HUES64 (cell line): Measurements from ENCODE around the gene SIGLEC7.

Experiments
- H3K27ac ChIP-seq: 2 replicates; pipeline ENCODE4 v1.7.0; 2013; ENCODE audit warnings: low read depth, low read length, inconsistent platforms
- H3K27me3 ChIP-seq: 2 replicates; pipeline ENCODE4 v1.6.1; 2013; ENCODE audit warnings: mild to moderate bottlenecking, low read length; ENCODE audit not compliant: insufficient read depth
- H3K36me3 ChIP-seq: 2 replicates; pipeline ENCODE4 v1.6.1; 2013; ENCODE audit warnings: mild to moderate bottlenecking, low read length; ENCODE audit not compliant: insufficient read depth
- H3K4me1 ChIP-seq: 2 replicates; pipeline ENCODE4 v1.6.1; 2013; ENCODE audit warnings: mild to moderate bottlenecking, low read length, moderate library complexity; ENCODE audit not compliant: insufficient read depth
- H3K4me3 ChIP-seq: 2 replicates; pipeline ENCODE4 v1.5.1; 2013; ENCODE audit warnings: mild to moderate bottlenecking, low read length, moderate library complexity
- H3K9ac ChIP-seq: 2 replicates; pipeline ENCODE4 v1.6.1; 2013; ENCODE audit warnings: mild to moderate bottlenecking, low read depth, low read length
- H3K9me3 ChIP-seq: 2 replicates; pipeline ENCODE4 v1.6.1; 2013; ENCODE audit warnings: low read depth, low read length; ENCODE audit not compliant: insufficient read depth
- WGBS: fragments of 150-250, 120-280 bp; methylation state at CpG from one replicate; pipeline ENCODE4 v1.1.7; 2013; ENCODE audit warnings: missing lambda C conversion rate; 5-methylcytosine and 5-hydroxymethylcytosine counted together

SIGLEC7 gene

DNA sequence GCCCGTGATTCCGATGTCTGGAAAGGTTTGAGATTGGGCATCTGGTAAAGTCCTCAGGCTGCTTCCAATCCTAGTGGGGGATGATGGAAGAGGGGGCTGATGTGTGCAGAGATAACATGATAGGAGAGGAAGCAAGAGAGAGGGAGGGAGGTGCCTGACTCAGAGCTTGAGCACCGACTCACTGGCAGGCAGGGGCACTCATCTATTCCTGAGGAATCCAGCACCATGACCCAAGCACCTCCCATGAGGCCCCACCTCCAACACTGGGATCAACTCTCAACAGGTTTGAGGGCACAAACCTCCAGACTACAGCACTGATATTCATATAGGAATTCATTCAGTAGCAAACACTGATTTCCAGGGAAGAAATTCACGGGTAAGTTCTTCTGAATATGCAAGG, 23.0 kb upstream of the SIGLEC7 start:
- H3K4me1 ChIP-seq: 0 out of 2 replicates have a peak, but pooled peaks cover 3% of the 10 kb centered on the region
- no peaks in the 10 kb centered on the region for H3K9me3 ChIP-seq
- H3K9ac ChIP-seq: no peak overlapping the region
- H3K27me3 ChIP-seq: no peaks in the 10 kb centered on the region; the same call in none of the 2 replicates
- H3K36me3 ChIP-seq: no peaks in the 10 kb centered on the region
- H3K27ac ChIP-seq: no peak overlapping the region
- 81% methylated on average over 4 of the region's 4 CpGs for WGBS
- no peak overlapping the region for H3K4me3 ChIP-seq

DNA sequence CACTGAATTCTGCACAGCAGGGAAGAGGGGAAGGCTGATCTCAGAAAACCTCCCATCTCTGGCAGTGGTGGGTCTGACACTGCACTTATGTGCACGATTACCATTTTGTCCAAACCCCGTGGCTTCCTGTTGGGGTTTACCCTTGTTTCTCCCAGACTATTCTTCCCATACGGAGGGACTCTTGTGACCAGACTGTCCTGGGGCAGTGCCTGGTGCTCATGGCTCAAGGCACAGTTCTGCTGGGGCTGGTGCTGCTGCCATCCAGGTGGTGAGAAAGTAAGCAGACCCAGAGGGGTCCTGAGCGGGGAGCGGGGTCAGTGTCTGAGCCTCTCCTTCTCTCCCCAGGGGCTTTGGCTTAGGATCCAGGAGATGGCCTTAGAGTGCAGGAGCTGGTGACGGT, 22.5 kb upstream of the SIGLEC7 start:
- Histone ChIP-seq H3K27ac (no peak overlapping the region), H3K9ac (no peak overlapping the region), H3K9me3 (no peaks in the 10 kb centered on the region), H3K4me3 (no peak overlapping the region), H3K27me3 (no peaks in the 10 kb centered on the region; the same call in 1 of the 2 replicates), H3K36me3 (no peaks in the 10 kb centered on the region), H3K4me1 (0 out of 2 replicates have a peak, but pooled peaks cover 3% of the 10 kb centered on the region)
- WGBS: 94% methylated on average over 6 of the region's 6 CpGs

DNA sequence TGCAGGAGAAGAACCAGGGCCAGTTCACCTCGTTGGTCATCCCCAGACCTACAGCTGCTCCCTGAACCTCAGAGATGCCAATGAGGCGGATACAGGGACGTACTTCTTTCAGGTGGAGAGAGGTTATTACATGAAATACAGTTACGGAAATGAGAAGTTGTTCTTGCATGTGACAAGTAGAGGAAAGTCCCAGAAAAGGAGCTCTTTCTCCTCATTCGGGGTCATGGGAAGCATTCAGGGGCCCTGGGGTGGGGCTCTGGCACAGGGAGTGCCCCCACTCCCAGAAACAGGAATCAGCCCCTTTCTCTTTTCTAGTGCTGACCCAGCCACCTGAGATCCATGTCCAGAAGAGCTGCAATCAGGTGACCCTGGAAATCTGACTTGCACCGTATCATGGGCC, 21.9 kb upstream of the SIGLEC7 start:
- 95% methylated on average over 6 of the region's 6 CpGs for WGBS
- H3K4me1 ChIP-seq: 0 out of 2 replicates have a peak, but pooled peaks cover 3% of the 10 kb centered on the region
- no peaks in the 10 kb centered on the region for H3K9me3 ChIP-seq
- H3K9ac ChIP-seq: no peak overlapping the region
- no peaks in the 10 kb centered on the region; the same call in 1 of the 2 replicates for H3K27me3 ChIP-seq
- H3K36me3 ChIP-seq: no peaks in the 10 kb centered on the region
- H3K27ac ChIP-seq: no peak overlapping the region
- H3K4me3 ChIP-seq: no peak overlapping the region

GRCh38 chr19:51121257-51121656, 20.8 kb upstream of the SIGLEC7 start:
- 94% methylated on average over 8 of the region's 8 CpGs for WGBS
- H3K27ac ChIP-seq: no peak overlapping the region

GRCh38 chr19:51122112-51122981, 19.8 kb upstream of the SIGLEC7 start:
- 87% methylated on average over 22 of the region's 22 CpGs for WGBS
- Histone ChIP-seq H3K27ac (no peak overlapping the region), H3K27me3 (no peaks in the 10 kb centered on the region), H3K4me1 (0 out of 2 replicates have a peak, but pooled peaks cover 3% of the 10 kb centered on the region), H3K9ac (no peak overlapping the region), H3K4me3 (no peak overlapping the region), H3K9me3 (no peaks in the 10 kb centered on the region), H3K36me3 (no peaks in the 10 kb centered on the region)

More at GRCh38 chr19:51121257-51121656, 20.8 kb upstream of the SIGLEC7 start:
- H3K4me1 ChIP-seq: 0 out of 2 replicates have a peak, but pooled peaks cover 3% of the 10 kb centered on the region
- H3K27me3 ChIP-seq: no peaks in the 10 kb centered on the region
- no peaks in the 10 kb centered on the region for H3K9me3 ChIP-seq
- H3K9ac ChIP-seq: no peak overlapping the region
- H3K36me3 ChIP-seq: no peaks in the 10 kb centered on the region
- H3K4me3 ChIP-seq: no peak overlapping the region

- H3K9ac ChIP-seq: no peak overlapping the region
- 90% methylated on average over 5 of the region's 6 CpGs for WGBS
- H3K4me1 ChIP-seq: 0 out of 2 replicates have a peak, but pooled peaks cover 3% of the 10 kb centered on the region
- no peak overlapping the region for H3K4me3 ChIP-seq
- H3K9me3 ChIP-seq: no peaks in the 10 kb centered on the region
- H3K27ac ChIP-seq: no peak overlapping the region
- no peaks in the 10 kb centered on the region for H3K36me3 ChIP-seq
- no peaks in the 10 kb centered on the region for H3K27me3 ChIP-seq
Observed at GRCh38 chr19:51123381-51123800, 18.7 kb upstream of the SIGLEC7 start.

GRCh38 chr19:51123802-51124201, 18.3 kb upstream of the SIGLEC7 start:
- WGBS: 89% methylated on average over 9 of the region's 9 CpGs
- Histone ChIP-seq H3K9ac (no peak overlapping the region), H3K4me1 (0 out of 2 replicates have a peak, but pooled peaks cover 3% of the 10 kb centered on the region), H3K36me3 (no peaks in the 10 kb centered on the region), H3K27me3 (no peaks in the 10 kb centered on the region), H3K27ac (no peak overlapping the region), H3K9me3 (no peaks in the 10 kb centered on the region), H3K4me3 (no peak overlapping the region)

DNA sequence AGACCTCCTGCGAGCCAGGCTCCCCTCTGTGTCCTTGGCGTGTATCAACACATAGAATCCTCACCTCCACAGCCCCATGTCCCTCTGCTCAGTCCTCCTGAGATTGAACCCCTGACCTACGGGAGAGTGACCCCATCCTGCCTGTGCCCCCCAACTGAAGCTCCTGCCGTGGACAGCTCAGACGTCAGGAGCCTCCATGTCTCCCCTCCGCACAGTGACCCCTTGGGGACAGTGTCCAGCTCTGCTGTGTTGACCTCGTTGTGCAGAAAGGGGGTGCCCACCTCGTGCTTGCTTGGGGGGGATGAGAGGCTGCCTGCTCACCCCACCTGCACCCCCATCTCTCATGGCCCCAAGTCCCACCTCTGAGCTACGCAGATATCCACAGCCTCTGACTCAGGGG, 17.9 kb upstream of the SIGLEC7 start:
- 95% methylated on average over 9 of the region's 9 CpGs for WGBS
- H3K36me3 ChIP-seq: no peaks in the 10 kb centered on the region
- no peak overlapping the region for H3K27ac ChIP-seq
- H3K9ac ChIP-seq: no peak overlapping the region
- H3K4me3 ChIP-seq: no peak overlapping the region
- 0 out of 2 replicates have a peak, but pooled peaks cover 2% of the 10 kb centered on the region for H3K4me1 ChIP-seq
- no peaks in the 10 kb centered on the region for H3K27me3 ChIP-seq
- no peaks in the 10 kb centered on the region for H3K9me3 ChIP-seq

DNA sequence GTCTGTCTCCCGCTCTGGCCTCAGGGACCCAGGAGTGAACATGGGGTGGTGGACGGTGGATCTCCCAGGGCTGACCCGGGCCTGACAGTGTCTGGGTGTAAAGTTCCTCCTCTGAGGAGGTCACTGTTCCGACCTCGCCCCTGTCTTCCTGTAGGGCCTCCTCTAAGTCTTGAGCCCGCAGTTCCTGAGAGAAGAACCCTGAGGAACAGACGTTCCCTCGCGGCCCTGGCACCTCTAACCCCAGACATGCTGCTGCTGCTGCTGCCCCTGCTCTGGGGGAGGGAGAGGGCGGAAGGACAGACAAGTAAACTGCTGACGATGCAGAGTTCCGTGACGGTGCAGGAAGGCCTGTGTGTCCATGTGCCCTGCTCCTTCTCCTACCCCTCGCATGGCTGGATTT, 17.4 kb upstream of the SIGLEC7 start, which contains the start of gene SIGLEC9:
Gene SIGLEC9 (plus strand): TSS at position 178 of the 400 bp plus-strand sequence. CDS start 69 bp downstream, at position 247.
- Histone ChIP-seq H3K27ac (no peak within 1 kb of the TSS), H3K4me3 (no peak within 1 kb of the TSS)

DNA sequence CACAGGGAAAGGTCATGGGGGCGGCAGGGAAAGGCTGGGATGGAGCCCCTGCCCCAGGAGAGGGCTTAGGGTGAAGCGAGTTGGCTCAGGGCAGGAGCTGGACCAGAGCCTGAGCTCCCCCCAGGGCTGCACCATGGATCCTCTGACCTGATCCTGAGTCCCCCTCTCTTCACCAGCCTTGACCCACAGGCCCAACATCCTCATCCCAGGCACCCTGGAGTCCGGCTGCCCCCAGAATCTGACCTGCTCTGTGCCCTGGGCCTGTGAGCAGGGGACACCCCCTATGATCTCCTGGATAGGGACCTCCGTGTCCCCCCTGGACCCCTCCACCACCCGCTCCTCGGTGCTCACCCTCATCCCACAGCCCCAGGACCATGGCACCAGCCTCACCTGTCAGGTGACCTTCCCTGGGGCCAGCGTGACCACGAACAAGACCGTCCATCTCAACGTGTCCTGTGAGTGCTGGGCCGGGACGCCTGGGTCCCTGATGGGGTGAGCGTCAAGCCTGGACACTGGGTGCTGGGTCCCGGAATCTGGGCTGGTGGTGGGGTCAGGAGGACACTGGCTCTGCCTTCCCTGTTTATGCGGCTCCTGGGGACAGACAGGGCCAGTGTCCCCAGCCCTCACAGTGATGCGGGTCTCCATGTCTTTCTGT, 16.6 kb upstream of the SIGLEC7 start:
- H3K27ac ChIP-seq: no peak overlapping the region

More for the DNA sequence above, 17.4 kb upstream of the SIGLEC7 start, which contains the start of gene SIGLEC9:
- no peaks in the 10 kb centered on the region for H3K9me3 ChIP-seq
- H3K36me3 ChIP-seq: no peaks in the 10 kb centered on the region
- no peaks in the 10 kb centered on the region for H3K4me1 ChIP-seq
- no peak within 1 kb of the TSS for H3K9ac ChIP-seq
- no peaks in the 10 kb centered on the region for H3K27me3 ChIP-seq
- 90% methylated on average over 14 of the region's 14 CpGs for WGBS

GRCh38 chr19:51127032-51127431, 15.1 kb upstream of the SIGLEC7 start:
- no peak overlapping the region for H3K9ac ChIP-seq
- H3K9me3 ChIP-seq: no peaks in the 10 kb centered on the region
- H3K27me3 ChIP-seq: no peaks in the 10 kb centered on the region
- H3K27ac ChIP-seq: no peak overlapping the region
- H3K4me1 ChIP-seq: no peaks in the 10 kb centered on the region
- H3K4me3 ChIP-seq: no peak overlapping the region
- WGBS: 78% methylated on average over 6 of the region's 6 CpGs
- H3K36me3 ChIP-seq: no peaks in the 10 kb centered on the region

More for the DNA sequence above, 16.6 kb upstream of the SIGLEC7 start:
- Histone ChIP-seq H3K4me3 (no peak overlapping the region), H3K9me3 (no peaks in the 10 kb centered on the region), H3K4me1 (no peaks in the 10 kb centered on the region), H3K36me3 (no peaks in the 10 kb centered on the region), H3K9ac (no peak overlapping the region), H3K27me3 (no peaks in the 10 kb centered on the region)
- 95% methylated on average over 16 of the region's 16 CpGs for WGBS
